ENCODE measurements around the gene TBX3. TPM values are rescaled to one million over a fixed set of nuclear protein-coding genes. Genes with fewer than 3 reads are reported as not detected.

TBX3 gene
- total RNA-seq, 5 donors from 2014 or later (not counting 1 experiment from before 2014, with no cell fraction given) = 0.26 to 0.44 (median 0.41) TPM; not detected in 2

GRCh38 chr12:114666746-114667668, 17.0 kb downstream of the TBX3 start:
- no peaks in the 10 kb centered on the region for H3K9me3 Mint-ChIP-seq
- CTCF ChIA-PET = no interaction called here
- peaks cover 18 to 66% of the 10 kb centered on the region in 2 experiments for H3K27me3 ChIP-seq (replicated peaks in 1 of 2; ENCODE audit: control insufficient read depth in 2 of 2, extremely low read depth in 1 of 2, insufficient read depth in 2 of 2, low read length in 1 of 2)

DNA sequence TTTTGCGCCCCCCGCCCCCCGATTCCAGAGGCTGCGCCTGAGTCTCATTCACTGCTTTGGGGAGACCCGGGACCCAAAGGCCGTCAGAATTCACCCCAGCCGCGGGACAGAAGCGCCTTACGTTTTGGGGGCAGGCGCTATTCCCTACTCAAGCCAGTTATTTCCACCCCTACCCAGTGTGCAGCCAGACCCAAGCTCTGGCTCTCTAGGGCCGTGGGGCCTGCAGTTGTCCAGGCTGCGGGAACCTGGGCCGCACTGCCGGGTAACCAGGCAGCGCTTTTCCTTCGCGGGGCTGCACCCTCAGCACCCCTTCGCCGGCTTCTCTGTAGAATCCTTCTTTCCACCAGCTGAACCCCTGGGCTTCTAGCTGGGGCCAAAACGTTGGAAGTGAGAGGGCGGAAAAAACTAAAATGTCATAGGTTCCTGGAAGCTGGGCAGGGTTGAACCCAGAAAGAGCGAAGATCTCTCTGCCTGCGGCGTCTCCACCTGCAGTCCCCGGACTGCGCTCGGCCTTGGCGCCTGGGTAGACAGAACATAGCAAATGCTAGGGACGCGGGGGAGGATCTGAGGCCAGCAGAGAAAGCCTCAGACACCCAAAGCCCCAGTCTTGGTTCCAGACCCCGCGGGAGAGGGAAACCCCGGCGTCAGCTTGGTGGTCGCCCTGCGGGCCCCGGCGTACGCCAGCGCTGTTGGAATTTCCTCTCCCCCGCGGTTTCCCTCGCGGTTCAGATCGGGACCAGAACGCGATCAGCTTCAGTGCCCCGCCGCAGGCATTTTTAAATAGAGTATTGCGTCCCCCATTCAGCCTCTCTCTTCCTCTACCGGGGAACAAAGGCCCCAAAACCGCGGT, 18.3 kb downstream of the TBX3 start:
- peaks cover 4 to 10% (median 8%) of the 10 kb centered on the region in 3 donors for H3K4me1 Mint-ChIP-seq
- peaks cover 14 to 59% of the 10 kb centered on the region in 2 experiments for H3K27me3 ChIP-seq (replicated peaks in 1 of 2; ENCODE audit: control insufficient read depth in 2 of 2, extremely low read depth in 1 of 2, insufficient read depth in 2 of 2, low read length in 1 of 2)
- ChIA-PET CTCF (no interaction called here), POLR2A (no interaction called here)
- no peaks in the 10 kb centered on the region for H3K36me3 ChIP-seq (ENCODE audit: control insufficient read depth in 2 of 2, extremely low read depth in 1 of 2, insufficient read depth in 1 of 2, low read length in 1 of 2)
- DNase-seq (no peak), ATAC-seq (replicated peaks in 1 of 4) (no peak)
- peaks cover 49 to 68% of the 10 kb centered on the region in 2 donors for H3K27me3 Mint-ChIP-seq
- H3K4me1 ChIP-seq (ENCODE audit: control insufficient read depth in 1 of 2, extremely low read depth in 1 of 2, insufficient read depth in 2 of 2, low read length in 2 of 2) = no peaks in the 10 kb centered on the region
- 4% methylated on average over 37 of the region's 54 CpGs for WGBS (ENCODE audit: insufficient coverage)
- no peak overlapping the region for H3K4me3 ChIP-seq (ENCODE audit: control insufficient read depth in 1 of 2, extremely low read depth in 1 of 2, low read length in 1 of 2)
- H3K27ac ChIP-seq (ENCODE audit: low read length) = no peak overlapping the region
- no peaks in the 10 kb centered on the region for H3K36me3 Mint-ChIP-seq
- no peaks in the 10 kb centered on the region for H3K9me3 ChIP-seq
- H3K4me3 Mint-ChIP-seq = no peak overlapping the region
- H3K9me3 Mint-ChIP-seq = no peaks in the 10 kb centered on the region
- no peak overlapping the region for H3K27ac Mint-ChIP-seq

More at GRCh38 chr12:114666746-114667668, 17.0 kb downstream of the TBX3 start:
- H3K36me3 ChIP-seq (ENCODE audit: control insufficient read depth in 2 of 2, extremely low read depth in 1 of 2, insufficient read depth in 1 of 2, low read length in 1 of 2) = no peaks in the 10 kb centered on the region
- H3K4me3 Mint-ChIP-seq = no peak overlapping the region
- no peaks in the 10 kb centered on the region for H3K4me1 ChIP-seq (ENCODE audit: control insufficient read depth in 1 of 2, extremely low read depth in 1 of 2, insufficient read depth in 2 of 2, low read length in 2 of 2)
- H3K27ac Mint-ChIP-seq = peak overlapping the region in 1 of 2 donors; percentile 2
- peaks cover 4 to 10% (median 8%) of the 10 kb centered on the region in 3 donors for H3K4me1 Mint-ChIP-seq
- POLR2A ChIA-PET = no interaction called here
- H3K27ac ChIP-seq (ENCODE audit: low read length) = no peak overlapping the region
- no peak for ATAC-seq (replicated peaks in 1 of 4)
- WGBS (ENCODE audit: insufficient coverage) = 14% methylated on average over 46 of the region's 53 CpGs
- no peak for DNase-seq
- peaks cover 57 to 78% of the 10 kb centered on the region in 2 donors for H3K27me3 Mint-ChIP-seq
- no peaks in the 10 kb centered on the region for H3K9me3 ChIP-seq
- H3K4me3 ChIP-seq (ENCODE audit: control insufficient read depth in 1 of 2, extremely low read depth in 1 of 2, low read length in 1 of 2) = no peak overlapping the region
- no peaks in the 10 kb centered on the region for H3K36me3 Mint-ChIP-seq

DNA sequence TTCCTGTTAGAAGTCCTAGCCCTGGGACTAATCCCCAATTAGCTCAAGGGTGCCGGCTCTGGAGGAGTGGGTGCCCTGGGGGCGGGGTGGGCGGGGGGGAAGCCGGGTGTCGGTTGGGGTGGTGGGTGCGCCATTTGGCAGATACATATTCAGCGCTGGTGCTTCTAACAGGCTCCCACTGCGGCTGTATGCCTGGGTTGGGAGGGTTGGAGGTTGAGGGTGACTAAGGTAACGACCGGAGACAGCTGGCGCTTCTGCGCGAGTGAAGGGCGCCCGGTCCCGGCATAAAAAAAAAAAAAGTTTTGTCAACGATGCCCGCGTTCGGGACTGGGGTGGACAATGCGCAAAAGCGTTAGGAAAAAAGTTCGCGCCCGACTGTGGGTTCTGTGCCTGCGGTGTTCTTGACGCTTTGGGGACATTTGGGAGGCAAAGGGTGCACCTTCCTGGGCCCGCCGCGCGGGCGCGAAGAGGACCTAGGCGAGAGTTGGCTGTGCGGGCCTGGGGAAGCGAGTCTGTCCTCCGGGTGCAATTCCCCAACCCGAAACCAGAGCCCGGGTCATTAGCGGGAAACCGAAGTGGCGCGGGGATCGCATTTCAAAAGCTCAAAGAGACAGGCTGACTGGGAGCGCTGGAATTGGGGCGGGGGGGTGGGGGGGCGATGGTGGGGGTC, 19.2 kb downstream of the TBX3 start:
- 6% methylated on average over 33 of the region's 47 CpGs for WGBS (ENCODE audit: insufficient coverage)
- Mint-ChIP-seq H3K27me3 (peaks cover 40 to 65% of the 10 kb centered on the region in 2 donors), H3K27ac (no peak overlapping the region), H3K36me3 (no peaks in the 10 kb centered on the region), H3K9me3 (no peaks in the 10 kb centered on the region), H3K4me3 (no peak overlapping the region), H3K4me1 (peaks cover 2 to 10% (median 8%) of the 10 kb centered on the region in 3 donors)
- ChIA-PET CTCF (interaction anchor here in 1 of 2 donors (0.6 kb wide), 1 partner anchor 33 kb away, joined by 9 read pairs; no protein-coding TSS in a partner anchor), POLR2A (no interaction called here)
- DNase-seq (no peak), ATAC-seq (replicated peaks in 1 of 4) (no peak)
- peaks cover 8 to 66% of the 10 kb centered on the region in 2 experiments for H3K27me3 ChIP-seq (replicated peaks in 1 of 2; ENCODE audit: control insufficient read depth in 2 of 2, extremely low read depth in 1 of 2, insufficient read depth in 2 of 2, low read length in 1 of 2)
- no peak overlapping the region for H3K27ac ChIP-seq (ENCODE audit: low read length)
- no peaks in the 10 kb centered on the region for H3K36me3 ChIP-seq (ENCODE audit: control insufficient read depth in 2 of 2, extremely low read depth in 1 of 2, insufficient read depth in 1 of 2, low read length in 1 of 2)
- no peak overlapping the region for H3K4me3 ChIP-seq (ENCODE audit: control insufficient read depth in 1 of 2, extremely low read depth in 1 of 2, low read length in 1 of 2)
- no peaks in the 10 kb centered on the region for H3K9me3 ChIP-seq
- H3K4me1 ChIP-seq (ENCODE audit: control insufficient read depth in 1 of 2, extremely low read depth in 1 of 2, insufficient read depth in 2 of 2, low read length in 2 of 2) = no peaks in the 10 kb centered on the region

DNA sequence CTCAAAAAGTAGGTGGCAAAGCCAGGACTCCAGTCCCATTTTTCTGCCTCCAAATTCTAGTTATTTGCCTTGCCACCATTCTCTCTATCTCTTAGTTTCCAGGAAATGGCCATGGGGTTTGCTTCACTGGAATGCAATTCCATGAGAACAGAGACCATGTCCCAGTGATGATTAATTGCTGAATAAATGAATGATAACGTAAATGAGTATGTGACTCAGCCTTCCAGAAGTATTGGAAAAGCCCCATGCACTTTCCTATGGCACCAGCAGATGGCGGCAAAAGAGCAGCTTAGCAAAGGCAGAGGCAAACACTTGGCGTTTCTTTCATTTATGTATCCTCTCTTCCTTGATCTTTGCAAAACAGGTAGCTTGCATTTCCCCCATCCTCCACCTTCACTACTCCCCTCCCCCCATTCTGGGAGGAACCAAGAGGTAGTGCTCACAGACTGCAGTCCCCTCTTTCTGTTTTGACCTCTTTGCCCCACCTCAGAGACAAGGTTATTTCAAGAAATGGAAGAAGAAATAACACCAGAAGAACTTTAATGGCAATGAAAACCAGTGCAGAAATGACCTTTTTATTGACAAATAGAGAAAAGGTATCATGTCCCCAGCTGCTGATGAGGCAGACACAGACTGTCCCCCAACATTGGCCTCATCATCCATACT, 21.3 kb downstream of the TBX3 start:
- DNase-seq = peak in 34 of 35 experiments; percentile 5 to 63 (median 46)
- no peaks in the 10 kb centered on the region for H3K9me3 ChIP-seq
- no peaks in the 10 kb centered on the region for H3K4me1 ChIP-seq (ENCODE audit: control insufficient read depth in 1 of 2, extremely low read depth in 1 of 2, insufficient read depth in 2 of 2, low read length in 2 of 2)
- H3K36me3 ChIP-seq (ENCODE audit: control insufficient read depth in 2 of 2, extremely low read depth in 1 of 2, insufficient read depth in 1 of 2, low read length in 1 of 2) = no peaks in the 10 kb centered on the region
- Mint-ChIP-seq H3K27ac (no peak overlapping the region), H3K4me1 (peaks cover 1 to 10% (median 5%) of the 10 kb centered on the region in 3 donors), H3K9me3 (no peaks in the 10 kb centered on the region), H3K4me3 (no peak overlapping the region), H3K27me3 (peaks cover 40 to 58% of the 10 kb centered on the region in 2 donors), H3K36me3 (no peaks in the 10 kb centered on the region)
- ChIA-PET CTCF (interaction anchor here (0.6 to 1.1 kb wide), 6 partner anchors 1253 to 1863 kb away, joined by 3 to 9 read pairs (median 4); no protein-coding TSS in a partner anchor), POLR2A (no interaction called here)
- peaks cover 5 to 54% of the 10 kb centered on the region in 2 experiments for H3K27me3 ChIP-seq (replicated peaks in 1 of 2; ENCODE audit: control insufficient read depth in 2 of 2, extremely low read depth in 1 of 2, insufficient read depth in 2 of 2, low read length in 1 of 2)
- 6% methylated on average over 3 of the region's 3 CpGs for WGBS (ENCODE audit: insufficient coverage)
- no peak overlapping the region for H3K4me3 ChIP-seq (ENCODE audit: control insufficient read depth in 1 of 2, extremely low read depth in 1 of 2, low read length in 1 of 2)
- peak in 1 of 4 experiments; percentile 48 for ATAC-seq (replicated peaks in 1 of 4)
- H3K27ac ChIP-seq (ENCODE audit: low read length) = no peak overlapping the region

DNA sequence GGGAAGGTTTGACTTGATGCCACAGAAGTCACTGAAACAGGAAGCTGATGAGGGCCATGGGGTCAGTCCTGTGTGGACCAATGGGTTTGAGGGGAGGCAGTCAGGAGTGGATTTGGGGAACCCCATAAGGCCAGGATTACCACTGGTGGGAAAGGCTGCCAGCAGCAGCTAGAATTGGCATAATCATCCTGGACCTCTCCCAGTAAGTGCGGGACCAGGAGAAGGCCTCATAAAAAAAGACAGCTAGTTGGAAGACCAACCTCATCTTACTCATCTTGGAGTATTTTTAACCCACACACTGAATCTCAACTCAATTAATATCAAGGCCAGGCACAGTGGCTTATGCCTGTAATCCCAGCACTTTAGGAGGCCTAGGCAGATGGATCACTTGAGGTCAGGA, 22.7 kb downstream of the TBX3 start:
- DNase-seq (no peak), ATAC-seq (replicated peaks in 1 of 4) (no peak)
- Mint-ChIP-seq H3K27me3 (peaks cover 30 to 51% of the 10 kb centered on the region in 2 donors), H3K9me3 (no peaks in the 10 kb centered on the region), H3K4me3 (no peak overlapping the region), H3K36me3 (no peaks in the 10 kb centered on the region), H3K4me1 (peaks cover 1 to 10% (median 1%) of the 10 kb centered on the region in 3 donors), H3K27ac (no peak overlapping the region)
- ChIA-PET CTCF (interaction anchor here (0.6 to 0.7 kb wide), 5 partner anchors 9 to 1649 kb away, joined by 3 to 5 read pairs (median 4); no protein-coding TSS in a partner anchor), POLR2A (no interaction called here)
- Histone ChIP-seq H3K4me3 (ENCODE audit: control insufficient read depth in 1 of 2, extremely low read depth in 1 of 2, low read length in 1 of 2) (no peak overlapping the region), H3K4me1 (ENCODE audit: control insufficient read depth in 1 of 2, extremely low read depth in 1 of 2, insufficient read depth in 2 of 2, low read length in 2 of 2) (no peaks in the 10 kb centered on the region), H3K27ac (ENCODE audit: low read length) (no peak overlapping the region), H3K36me3 (ENCODE audit: control insufficient read depth in 2 of 2, extremely low read depth in 1 of 2, insufficient read depth in 1 of 2, low read length in 1 of 2) (no peaks in the 10 kb centered on the region), H3K27me3 (replicated peaks in 1 of 2; ENCODE audit: control insufficient read depth in 2 of 2, extremely low read depth in 1 of 2, insufficient read depth in 2 of 2, low read length in 1 of 2) (peaks cover 5 to 48% of the 10 kb centered on the region in 2 experiments), H3K9me3 (no peaks in the 10 kb centered on the region)
- WGBS (ENCODE audit: insufficient coverage) = no CpG with 5 or more reads among the region's 1 CpG

Data from T-cell (primary cell).